HG03135 (cell line): ENCODE measurements around the gene GTPBP8.

Experiments
- ATAC-seq: cut with Tn5 transposase; IDR thresholded peaks from one replicate; pipeline ENCODE4 v1.9.1; 2021; ENCODE audit warnings: mild to moderate bottlenecking, moderate library complexity; ENCODE audit not compliant: unreplicated experiment

The GTPBP8 gene

GRCh38 chr3:112990672-112991602 is at the start of gene GTPBP8:
Gene GTPBP8 (plus strand): TSS chr3:112990984. CDS start chr3:112991000, 16 bp downstream.
- ATAC-seq, result peak; percentile 93

- no peak for ATAC-seq
Observed at GRCh38 chr3:112948346-112948838, 42.4 kb upstream of the GTPBP8 start.

- ATAC-seq, result no peak
Observed at GRCh38 chr3:112956351-112956750, 34.4 kb upstream of the GTPBP8 start.

GRCh38 chr3:112958811-112959560 is 31.8 kb upstream of the GTPBP8 start:
- ATAC-seq, result no peak

- ATAC-seq, result no peak
Observed at GRCh38 chr3:112963683-112964082, 27.1 kb upstream of the GTPBP8 start.

GRCh38 chr3:112965656-112966055 is 25.1 kb upstream of the GTPBP8 start:
- ATAC-seq, result no peak

GRCh38 chr3:112966633-112967032 is 24.2 kb upstream of the GTPBP8 start:
- ATAC-seq, result no peak

- ATAC-seq, result no peak
Observed at GRCh38 chr3:112967425-112967824, 23.4 kb upstream of the GTPBP8 start.

- no peak for ATAC-seq
Observed at GRCh38 chr3:112967828-112968227, 23.0 kb upstream of the GTPBP8 start.

- no peak for ATAC-seq
Observed at GRCh38 chr3:112972158-112972557, 18.6 kb upstream of the GTPBP8 start.

- ATAC-seq, result peak; percentile 82
Observed at GRCh38 chr3:112973325-112974177, 17.2 kb upstream of the GTPBP8 start.

- peak; percentile 8 for ATAC-seq
Observed at GRCh38 chr3:112974178-112974517, 16.6 kb upstream of the GTPBP8 start.

- no peak for ATAC-seq
Observed at GRCh38 chr3:112974894-112975293, 15.9 kb upstream of the GTPBP8 start, which contains the start of gene CD200R1. Gene CD200R1 (minus strand): TSS chr3:112975103. CDS start chr3:112974857, 246 bp downstream.

GRCh38 chr3:112976001-112976400 is 14.8 kb upstream of the GTPBP8 start:
- no peak for ATAC-seq

GRCh38 chr3:112976953-112977352 is 13.8 kb upstream of the GTPBP8 start:
- ATAC-seq, result no peak

GRCh38 chr3:112979244-112979832 is 11.4 kb upstream of the GTPBP8 start:
- no peak for ATAC-seq

- no peak for ATAC-seq
Observed at GRCh38 chr3:112980080-112980479, 10.7 kb upstream of the GTPBP8 start.

GRCh38 chr3:112982710-112983109 is 8.1 kb upstream of the GTPBP8 start:
- no peak for ATAC-seq

- no peak for ATAC-seq
Observed at GRCh38 chr3:112984485-112984884, 6.3 kb upstream of the GTPBP8 start.

GRCh38 chr3:112987710-112988334 is 3.0 kb upstream of the GTPBP8 start:
- no peak for ATAC-seq
